Measurements from ENCODE around the gene PDZRN4.

PDZRN4 gene

GRCh38 chr12:41188058-41188840, at the start of gene PDZRN4:
Gene PDZRN4, plus strand, starts transcription at chr12:41188320.
- TF ChIP-seq CTCF (conservative IDR thresholded peaks at IDR 0.05; ENCODE audit: low read length) = no peak
- no peak within 1 kb of the TSS for H3K4me3 ChIP-seq (ENCODE audit: low read length)
- DNase-seq (ENCODE audit: low read depth) = no peak

GRCh38 chr12:41140117-41140516, 48.0 kb upstream of the PDZRN4 start:
- H3K4me3 ChIP-seq (ENCODE audit: low read length) = no peak overlapping the region
- no peak for DNase-seq (ENCODE audit: low read depth)
- no peak for TF ChIP-seq CTCF (conservative IDR thresholded peaks at IDR 0.05; ENCODE audit: low read length)

DNA sequence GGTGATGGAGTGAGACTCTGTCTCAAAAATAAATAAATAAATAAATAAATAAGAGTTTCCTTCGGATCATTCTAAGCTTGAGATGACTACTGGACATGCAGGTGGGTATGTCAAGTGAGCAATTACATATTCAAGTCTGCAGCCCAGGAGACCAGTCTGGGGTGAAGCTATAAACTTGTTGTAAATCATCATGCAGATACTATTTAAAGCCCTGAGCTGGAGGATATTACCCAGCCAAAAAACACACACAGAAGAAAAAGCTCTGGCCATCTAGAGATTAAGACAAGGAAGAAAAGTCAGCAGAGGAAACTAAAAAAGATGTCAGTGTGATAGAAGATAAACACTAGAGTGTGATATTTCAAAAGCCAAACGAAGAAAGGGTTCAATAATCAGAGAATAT, 47.0 kb upstream of the PDZRN4 start:
- no peak for TF ChIP-seq CTCF (conservative IDR thresholded peaks at IDR 0.05; ENCODE audit: low read length)
- H3K4me3 ChIP-seq (ENCODE audit: low read length) = no peak overlapping the region
- DNase-seq (ENCODE audit: low read depth) = no peak

- TF ChIP-seq CTCF (conservative IDR thresholded peaks at IDR 0.05; ENCODE audit: low read length) = no peak
- DNase-seq (ENCODE audit: low read depth) = no peak
- H3K4me3 ChIP-seq (ENCODE audit: low read length) = no peak overlapping the region
Measured at GRCh38 chr12:41142376-41142775, 45.7 kb upstream of the PDZRN4 start.

DNA sequence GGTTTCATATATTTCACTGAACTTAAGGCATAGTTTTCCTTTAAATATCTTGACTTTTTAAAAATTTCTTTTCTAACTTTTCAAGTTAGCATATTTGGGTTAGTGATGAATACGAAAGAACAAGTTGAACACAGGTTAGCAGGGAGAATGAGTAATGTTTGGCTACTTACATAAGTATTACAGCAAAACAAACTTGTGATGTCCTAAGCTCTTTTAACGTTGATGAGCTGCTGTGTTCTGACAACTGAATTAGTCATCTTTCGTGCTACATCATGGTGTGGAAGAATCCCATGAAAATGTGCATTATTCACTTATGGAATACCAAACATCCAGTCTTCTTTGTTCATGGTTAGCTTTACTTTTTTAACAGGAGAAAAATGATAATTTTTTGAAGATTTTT, 36.3 kb upstream of the PDZRN4 start:
- DNase-seq (ENCODE audit: low read depth) = no peak
- no peak overlapping the region for H3K4me3 ChIP-seq (ENCODE audit: low read length)

DNA sequence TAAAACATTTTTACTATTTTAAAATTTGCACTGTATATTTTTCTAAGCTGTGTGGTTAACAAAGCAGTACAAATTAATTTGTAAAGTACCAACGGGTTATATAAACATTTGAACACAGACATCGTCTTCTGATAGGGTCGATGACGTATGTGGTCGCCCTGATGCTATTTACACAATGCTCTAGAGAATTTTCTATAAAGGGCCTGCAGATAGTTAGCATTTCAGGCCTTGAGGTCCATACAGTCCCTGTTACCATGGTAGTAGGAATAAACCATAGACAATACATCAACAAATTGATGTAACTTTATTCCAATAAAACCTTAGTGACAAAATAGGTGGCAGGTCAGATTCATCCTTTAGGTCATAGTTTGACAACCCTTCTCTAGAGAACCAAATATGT, 25.7 kb upstream of the PDZRN4 start:
- no peak overlapping the region for H3K4me3 ChIP-seq (ENCODE audit: low read length)
- no peak for TF ChIP-seq CTCF (conservative IDR thresholded peaks at IDR 0.05; ENCODE audit: low read length)
- no peak for DNase-seq (ENCODE audit: low read depth)

More for the DNA sequence above, 36.3 kb upstream of the PDZRN4 start:
- TF ChIP-seq CTCF (conservative IDR thresholded peaks at IDR 0.05; ENCODE audit: low read length) = no peak

DNA sequence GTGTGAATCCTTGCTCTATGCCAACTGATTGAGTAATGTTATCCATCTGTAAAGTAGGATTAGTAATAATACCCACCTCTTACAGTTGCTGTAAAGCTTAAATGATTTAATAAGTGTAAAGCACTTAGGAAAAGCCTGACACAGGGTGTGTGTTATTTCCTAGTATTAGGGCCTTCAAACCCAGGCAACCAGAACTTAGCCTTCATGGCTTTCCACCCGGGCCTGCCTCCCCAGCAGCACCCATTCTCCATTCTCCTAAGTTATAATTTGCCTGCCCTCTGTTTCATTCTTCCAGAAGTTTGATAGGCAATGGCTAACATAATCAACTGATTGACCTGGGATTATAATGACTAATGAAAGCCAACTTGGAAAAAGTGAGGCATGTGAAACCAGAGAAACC, 20.4 kb upstream of the PDZRN4 start:
- no peak overlapping the region for H3K4me3 ChIP-seq (ENCODE audit: low read length)
- no peak for TF ChIP-seq CTCF (conservative IDR thresholded peaks at IDR 0.05; ENCODE audit: low read length)
- no peak for DNase-seq (ENCODE audit: low read depth)
